SK-N-SH (cell line): ENCODE results near the gene COL1A2. TPM values are rescaled to one million over a fixed set of nuclear protein-coding genes. Genes with fewer than 3 reads are reported as not detected.

Experiments
- CTCF ChIA-PET: fragments of 300-600, 350-600 bp; formaldehyde crosslinking; extraction: SDS; loops from one replicate; lab custom pipeline; 2021; lab: Yijun Ruan, JAX
- POLR2A ChIA-PET: fragments of 350-600 bp; sonication (Branson Sonifier 250); formaldehyde crosslinking; extraction: SDS; loops from one replicate; lab custom pipeline; 2020; ENCODE audit warnings: antibody characterized with exemption, inconsistent platforms; lab: Yijun Ruan, JAX
- DNase-seq: peaks from one replicate; pipeline ENCODE4 v3.0.0; 2012
- H2AFZ ChIP-seq: fragments of 200-600 bp; sonication (generic); 2 replicates; pipeline ENCODE4 v1.8.1; 2016; ENCODE audit warnings: antibody characterized with exemption, mild to moderate bottlenecking, low read depth
- H3F3A ChIP-seq: fragments of 200-600 bp; sonication (generic); replicated peaks from 2 replicates; pipeline ENCODE3; 2016; ENCODE audit warnings: antibody characterized with exemption, mild to moderate bottlenecking; ENCODE audit not compliant: insufficient read depth
- H3K27ac ChIP-seq, 2 experiments: fragments of 200-500 bp in 1 of 2; fragments of 200-600 bp in 1 of 2; sonication (Bioruptor generic) in 1 of 2; sonication (generic), shearing (Covaris generic) in 1 of 2; 2 replicates each; pipeline versions ENCODE4 v1.5.1 to v1.6.1; 2014 to 2016; ENCODE audit warnings: low read depth in 2 of 2, inconsistent platforms in 1 of 2, low read length in 1 of 2, mild to moderate bottlenecking in 1 of 2, mixed read lengths in 1 of 2
- H3K27me3 ChIP-seq: fragments of 200-600 bp; sonication (generic), shearing (Covaris generic); 2 replicates; pipeline ENCODE4 v1.6.1; 2016; ENCODE audit warnings: mixed run types; ENCODE audit not compliant: insufficient read depth
- H3K36me3 ChIP-seq, 2 experiments: fragments of 200-500 bp in 1 of 2; fragments of 200-600 bp in 1 of 2; sonication (Bioruptor generic) in 1 of 2; sonication (generic) in 1 of 2; replicated peaks in 1 of 2; 2 replicates each; pipeline versions ENCODE3 to v1.5.1; 2014 to 2016; ENCODE audit warnings: low read length in 1 of 2, mild to moderate bottlenecking in 1 of 2; ENCODE audit not compliant: insufficient read depth in 2 of 2, control insufficient read depth in 1 of 2
- H3K4me1 ChIP-seq, 2 experiments: fragments of 200-500 bp in 1 of 2; fragments of 200-600 bp in 1 of 2; sonication (Bioruptor generic) in 1 of 2; sonication (generic), shearing (Covaris generic) in 1 of 2; 2 replicates each; pipeline versions ENCODE4 v1.5.1 to v1.6.1; 2014 to 2016; ENCODE audit warnings: low read depth in 1 of 2, low read length in 1 of 2, mixed run types in 1 of 2; ENCODE audit not compliant: insufficient read depth in 2 of 2, control insufficient read depth in 1 of 2
- H3K4me2 ChIP-seq: fragments of 200-600 bp; sonication (generic), shearing (Covaris generic); 2 replicates; pipeline ENCODE4 v1.6.1; 2017; ENCODE audit warnings: mixed run types
- H3K4me3 ChIP-seq, 2 experiments: fragments of 200-500 bp in 1 of 2; fragments of 200-600 bp in 1 of 2; sonication (Bioruptor generic) in 1 of 2; sonication (generic), shearing (Covaris generic) in 1 of 2; 2 replicates each; pipeline versions ENCODE4 v1.5.1 to v1.8.1; 2014 to 2016; ENCODE audit warnings: low read depth in 2 of 2, inconsistent platforms in 1 of 2, low read length in 1 of 2, mild to moderate bottlenecking in 1 of 2, mixed read lengths in 1 of 2, moderate library complexity in 1 of 2
- H3K79me2 ChIP-seq: fragments of 200-600 bp; sonication (generic); 2 replicates; pipeline ENCODE4 v1.8.1; 2017; ENCODE audit warnings: mild to moderate bottlenecking; ENCODE audit not compliant: insufficient read depth
- H3K9ac ChIP-seq: fragments of 200-600 bp; sonication (generic); 2 replicates; pipeline ENCODE4 v1.6.1; 2017; ENCODE audit warnings: mixed run types
- H3K9me2 ChIP-seq: fragments of 200-600 bp; sonication (generic); 2 replicates; pipeline ENCODE4 v1.6.1; 2017; ENCODE audit warnings: mixed run types
- H3K9me3 ChIP-seq: fragments of 200-600 bp; sonication (generic); 2 replicates; pipeline ENCODE4 v1.6.1; 2017; ENCODE audit warnings: mixed run types, mild to moderate bottlenecking, moderate library complexity
- H4K20me1 ChIP-seq: fragments of 200-600 bp; sonication (generic); 2 replicates; pipeline ENCODE4 v1.6.1; 2017; ENCODE audit warnings: mild to moderate bottlenecking, mixed run types; ENCODE audit not compliant: insufficient read depth
- CTCF ChIP-seq: fragments of 200-600 bp; sonication (generic); IDR thresholded peaks from 2 replicates; pipeline ENCODE4 v1.6.1; 2017; ENCODE audit warnings: antibody characterized with exemption, mild to moderate bottlenecking, moderate library complexity
- ELF1 ChIP-seq: IDR thresholded peaks from 2 replicates; pipeline ENCODE4 v1.4.0; 2012
- EZH2phosphoT487 ChIP-seq: fragments of 200-600 bp; sonication (generic); IDR thresholded peaks from 2 replicates; pipeline ENCODE4 v1.6.1; 2017; ENCODE audit warnings: low read depth, mixed run types, mild to moderate bottlenecking, antibody characterized with exemption, moderate library complexity, borderline replicate concordance
- FOXJ3 ChIP-seq: sonication (generic); formaldehyde crosslinking; IDR thresholded peaks from 2 replicates; pipeline ENCODE4 v1.5.1; 2020; ENCODE audit warnings: mild to moderate bottlenecking, missing genetic modification reagents
- FOXM1 ChIP-seq: IDR thresholded peaks from 2 replicates; pipeline ENCODE4 v1.4.0; 2012; ENCODE audit warnings: low read depth, mild to moderate bottlenecking
- MAX ChIP-seq: IDR thresholded peaks from 2 replicates; pipeline ENCODE4 v1.4.0; 2012; ENCODE audit warnings: low read depth
- MXI1 ChIP-seq: IDR thresholded peaks from 2 replicates; pipeline ENCODE4 v1.6.1; 2012; ENCODE audit warnings: mild to moderate bottlenecking, low read depth, low read length, improper control_type of control experiment
- PBX3 ChIP-seq: IDR thresholded peaks from 2 replicates; pipeline ENCODE4; 2012
- RAD21 ChIP-seq: IDR thresholded peaks from 2 replicates; pipeline ENCODE4 v1.6.1; 2012; ENCODE audit warnings: mild to moderate bottlenecking, low read length
- RFX5 ChIP-seq: IDR thresholded peaks from 2 replicates; pipeline ENCODE4 v1.6.1; 2012; ENCODE audit warnings: mild to moderate bottlenecking, improper control_type of control experiment, low read length
- RXRA ChIP-seq: IDR thresholded peaks from 2 replicates; pipeline ENCODE4 v1.4.0; 2012; ENCODE audit warnings: low read depth, mild to moderate bottlenecking, borderline replicate concordance
- SIN3A ChIP-seq: IDR thresholded peaks from 2 replicates; pipeline ENCODE4 v1.6.1; 2012; ENCODE audit warnings: low read depth, mild to moderate bottlenecking, low read length, moderate library complexity, borderline replicate concordance
- USF1 ChIP-seq: IDR thresholded peaks from 2 replicates; pipeline ENCODE4 v1.4.0; 2012; ENCODE audit warnings: low read depth, borderline replicate concordance
- WGBS: methylation state at CpG from one replicate; pipeline ENCODE4 v1.1.6; 2017; ENCODE audit warnings: low lambda C conversion rate; 5-methylcytosine and 5-hydroxymethylcytosine counted together
- polyA plus RNA-seq, 3 experiments: library from polyadenylated mRNA; depleted of rRNA; stranded (reverse); fragments of >200 nt; gene quantifications; 2 replicates each; pipeline ENCODE4 v1.2.3, GENCODE V29; 2012

COL1A2 gene
- polyA plus RNA-seq, 1 of the 3 experiments (the other 2 are of a cell fraction) = 11.4 TPM

- H4K20me1 ChIP-seq = no peaks in the 10 kb centered on the region
- H3K4me1 ChIP-seq = no peaks in the 10 kb centered on the region
- no peak overlapping the region for H2AFZ ChIP-seq
- no peak overlapping the region for H3K27ac ChIP-seq
- no peak overlapping the region for H3K4me2 ChIP-seq
- TF ChIP-seq RXRA (no peak), USF1 (no peak), MAX (no peak), FOXM1 (no peak), ELF1 (no peak), RAD21 (no peak), RFX5 (no peak), EZH2phosphoT487 (no peak), FOXJ3 (CRISPR knock-in tag) (no peak), MXI1 (no peak), PBX3 (no peak), CTCF (no peak), SIN3A (no peak)
- 90% methylated on average over 3 of the region's 3 CpGs for WGBS
- no peaks in the 10 kb centered on the region for H3F3A ChIP-seq
- no peaks in the 10 kb centered on the region for H3K79me2 ChIP-seq
- H3K9ac ChIP-seq = no peak overlapping the region
- H3K27me3 ChIP-seq = peaks cover 6% of the 10 kb centered on the region; the same call in 1 of the 2 replicates
- POLR2A ChIA-PET = no interaction called here
- CTCF ChIA-PET = no interaction called here
- H3K9me2 ChIP-seq = no peaks in the 10 kb centered on the region
- H3K36me3 ChIP-seq = no peaks in the 10 kb centered on the region
- no peaks in the 10 kb centered on the region for H3K9me3 ChIP-seq
- no peak for DNase-seq
- H3K4me3 ChIP-seq = no peak overlapping the region
Measured at GRCh38 chr7:94478648-94479214, 84.0 kb downstream of the COL1A2 start.

Other genes with a start within 250 kb of the COL1A2 start
- 8.5 and 12.2 TPM in 2 replicates for gene CASD1, start 114.9 kb downstream of the COL1A2 start, polyA plus RNA-seq (2012; rRNA removed)